HepG2 (cell line): ENCODE results near the gene MRI1. TPM values are rescaled to one million over a fixed set of nuclear protein-coding genes. Genes with fewer than 3 reads are reported as not detected.

Experiments used
- CSRNP1 ChIP-seq: sonication (generic); formaldehyde crosslinking; IDR thresholded peaks from 2 replicates; pipeline ENCODE4 v1.8.1; 2023; ENCODE audit warnings: mild to moderate bottlenecking, missing genetic modification reagents
- FOXK2 ChIP-seq: fragments of 450-650 bp; IDR thresholded peaks from 2 replicates; pipeline ENCODE4 v1.6.1; 2016
- FOXP4 ChIP-seq: sonication (generic); formaldehyde crosslinking; IDR thresholded peaks from 2 replicates; pipeline ENCODE4 v1.4.0; 2020; ENCODE audit warnings: missing genetic modification reagents
- HMGXB4 ChIP-seq, 2 experiments: sonication (generic) in 1 of 2; formaldehyde crosslinking in 1 of 2; IDR thresholded peaks; 2 replicates each; pipeline versions ENCODE4 v1.4.0 to v1.6.1; 2018 to 2020; ENCODE audit warnings: missing genetic modification reagents in 2 of 2, borderline replicate concordance in 1 of 2, low read depth in 1 of 2, mild to moderate bottlenecking in 1 of 2, missing biosample characterization in 1 of 2
- HOMEZ ChIP-seq: IDR thresholded peaks from 2 replicates; pipeline ENCODE4 v1.6.1; 2016; ENCODE audit warnings: low read depth
- RBAK ChIP-seq: sonication (generic); formaldehyde crosslinking; IDR thresholded peaks from 2 replicates; pipeline ENCODE4 v1.5.1; 2020; ENCODE audit warnings: mild to moderate bottlenecking, missing genetic modification reagents
- SKI ChIP-seq: fragments of 450-650 bp; IDR thresholded peaks from one replicate; pipeline ENCODE4 v1.6.1; 2018; ENCODE audit warnings: mild to moderate bottlenecking; ENCODE audit not compliant: partially characterized antibody
- SRY ChIP-seq: sonication (generic); formaldehyde crosslinking; IDR thresholded peaks from 2 replicates; pipeline ENCODE4 v1.8.0; 2022; ENCODE audit warnings: mild to moderate bottlenecking, missing genetic modification reagents
- XRCC5 ChIP-seq: fragments of 200-400 bp; formaldehyde crosslinking; optimal IDR thresholded peaks from 2 replicates; pipeline ENCODE3; 2017; ENCODE audit warnings: mild to moderate bottlenecking, low read length
- ZNF326 ChIP-seq: sonication (generic); formaldehyde crosslinking; IDR thresholded peaks from 2 replicates; pipeline ENCODE4 v1.4.0; 2020; ENCODE audit warnings: missing genetic modification reagents, borderline replicate concordance
- ZNF674 ChIP-seq: sonication (generic); formaldehyde crosslinking; IDR thresholded peaks from 2 replicates; pipeline ENCODE4 v1.5.0; 2020; ENCODE audit warnings: low read depth, mild to moderate bottlenecking, missing genetic modification reagents
- ZNF724P ChIP-seq: sonication (generic); formaldehyde crosslinking; IDR thresholded peaks from 2 replicates; pipeline ENCODE4 v1.8.0; 2022; ENCODE audit warnings: missing genetic modification reagents, borderline replicate concordance
- polyA plus RNA-seq, 8 experiments: library from polyadenylated mRNA; depleted of rRNA in 3 of 8; stranded (reverse) in 7 of 8; unstranded in 1 of 8; fragments of >200 nt; fragmentation: Illumina TruSeq in 4 of 8; extraction: Trizol in 4 of 8; gene quantifications; 2 replicates each; pipeline versions ENCODE4 v1.2.1 to v1.2.3, GENCODE V29; 2011 to 2016; ENCODE audit warnings: low read depth in 4 of 8, missing spikeins in 1 of 8, mixed read lengths in 1 of 8; ENCODE audit not compliant: insufficient read depth in 1 of 8
- total RNA-seq, 5 experiments: library from RNA; depleted of rRNA; stranded (reverse); fragments of >200 nt; fragmentation: Illumina TruSeq; extraction: Trizol; gene quantifications; 2 replicates each; pipeline ENCODE4 v1.2.3, GENCODE V29; 2016; ENCODE audit warnings: low read depth in 1 of 5
- TF ChIP-seq, protein P1 (sequence below): sonication (generic); formaldehyde crosslinking; IDR thresholded peaks from 2 replicates; pipeline ENCODE4 v1.4.0; 2020; ENCODE audit warnings: missing genetic modification reagents
- TF ChIP-seq, protein P2 (sequence below): sonication (generic); formaldehyde crosslinking; IDR thresholded peaks from 2 replicates; pipeline ENCODE4 v1.4.0; 2020; ENCODE audit warnings: missing genetic modification reagents, borderline replicate concordance
- TF ChIP-seq, protein P3 (sequence below): sonication (generic); formaldehyde crosslinking; IDR thresholded peaks from 2 replicates; pipeline ENCODE4 v1.4.0; 2020; ENCODE audit warnings: mild to moderate bottlenecking, missing genetic modification reagents

MRI1 gene
- total and polyA plus RNA-seq, 2 of the 13 experiments (the other 11 are each of a cell fraction or from before 2014, with no cell fraction given) = 20.1 to 20.6 TPM

DNA sequence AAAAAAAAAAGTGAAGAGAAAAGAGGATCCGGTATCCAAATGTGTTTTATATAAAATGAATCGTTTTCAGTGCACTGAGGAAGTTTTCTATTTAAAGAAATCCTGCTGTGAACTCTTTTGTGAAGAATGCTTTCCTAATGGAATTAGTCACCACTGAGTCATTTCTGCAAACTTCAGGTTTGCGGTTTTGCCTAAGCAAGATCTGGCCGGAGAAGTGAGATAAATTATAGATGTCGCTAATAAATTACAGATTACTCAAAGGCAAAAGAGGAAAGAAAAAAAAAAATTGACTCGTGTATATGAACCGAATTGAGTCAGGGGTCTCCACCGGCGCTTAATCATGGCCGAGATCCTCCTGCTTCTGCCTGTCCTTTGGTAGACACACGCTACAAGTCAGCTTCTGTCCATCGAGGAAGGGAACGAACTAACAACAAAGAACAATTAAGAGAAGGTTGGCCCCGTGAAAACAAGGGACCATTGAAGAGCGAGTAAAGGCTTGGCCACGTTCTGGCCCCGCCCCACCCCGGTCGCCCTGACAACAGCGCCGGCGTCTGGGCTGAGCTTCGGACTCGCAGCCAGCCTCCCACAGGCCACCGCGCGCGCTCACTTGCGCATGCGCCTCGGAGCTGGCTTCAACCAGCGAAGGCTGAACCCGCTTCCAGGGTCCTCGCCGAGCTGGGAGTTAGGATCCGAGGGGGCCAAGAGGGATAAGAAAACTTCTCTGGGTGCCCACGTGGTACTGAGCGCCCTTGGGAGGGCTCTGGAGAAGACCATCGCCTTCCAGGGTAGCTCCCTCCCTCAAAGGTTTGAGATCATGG, 33.0 kb upstream of the MRI1 start (continued):
- no peak for TF ChIP-seq CSRNP1 (CRISPR knock-in tag)
- TF ChIP-seq ZNF724P (CRISPR knock-in tag) = no peak
- no peak for TF ChIP-seq RBAK (CRISPR knock-in tag)
- TF ChIP-seq FOXP4 = peak; percentile 48; the same call in 1 of the 2 replicates
- TF ChIP-seq, protein P1, sequence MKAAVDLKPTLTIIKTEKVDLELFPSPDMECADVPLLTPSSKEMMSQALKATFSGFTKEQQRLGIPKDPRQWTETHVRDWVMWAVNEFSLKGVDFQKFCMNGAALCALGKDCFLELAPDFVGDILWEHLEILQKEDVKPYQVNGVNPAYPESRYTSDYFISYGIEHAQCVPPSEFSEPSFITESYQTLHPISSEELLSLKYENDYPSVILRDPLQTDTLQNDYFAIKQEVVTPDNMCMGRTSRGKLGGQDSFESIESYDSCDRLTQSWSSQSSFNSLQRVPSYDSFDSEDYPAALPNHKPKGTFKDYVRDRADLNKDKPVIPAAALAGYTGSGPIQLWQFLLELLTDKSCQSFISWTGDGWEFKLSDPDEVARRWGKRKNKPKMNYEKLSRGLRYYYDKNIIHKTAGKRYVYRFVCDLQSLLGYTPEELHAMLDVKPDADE (CRISPR knock-in tag) = no peak
- TF ChIP-seq SKI = no peak
- TF ChIP-seq, protein P2, sequence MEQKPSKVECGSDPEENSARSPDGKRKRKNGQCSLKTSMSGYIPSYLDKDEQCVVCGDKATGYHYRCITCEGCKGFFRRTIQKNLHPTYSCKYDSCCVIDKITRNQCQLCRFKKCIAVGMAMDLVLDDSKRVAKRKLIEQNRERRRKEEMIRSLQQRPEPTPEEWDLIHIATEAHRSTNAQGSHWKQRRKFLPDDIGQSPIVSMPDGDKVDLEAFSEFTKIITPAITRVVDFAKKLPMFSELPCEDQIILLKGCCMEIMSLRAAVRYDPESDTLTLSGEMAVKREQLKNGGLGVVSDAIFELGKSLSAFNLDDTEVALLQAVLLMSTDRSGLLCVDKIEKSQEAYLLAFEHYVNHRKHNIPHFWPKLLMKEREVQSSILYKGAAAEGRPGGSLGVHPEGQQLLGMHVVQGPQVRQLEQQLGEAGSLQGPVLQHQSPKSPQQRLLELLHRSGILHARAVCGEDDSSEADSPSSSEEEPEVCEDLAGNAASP (CRISPR knock-in tag) = peak; percentile 36; the same call in 1 of the 2 replicates
- peak; percentile 31; the same call in 1 of the 2 replicates for TF ChIP-seq HOMEZ (CRISPR knock-in tag)
- no peak for TF ChIP-seq ZNF674 (CRISPR knock-in tag)
- TF ChIP-seq HMGXB4 (CRISPR knock-in tag; IDR thresholded peaks at IDR 0.05; ENCODE audit: borderline replicate concordance in 1 of 2, low read depth in 1 of 2) = peak in 1 of 2 experiments; percentile 39; a peak in 1 of 4 replicates
- no peak for TF ChIP-seq ZNF326 (CRISPR knock-in tag)
- TF ChIP-seq SRY = no peak
- TF ChIP-seq FOXK2 = peak; percentile 88
- TF ChIP-seq XRCC5 = peak; percentile 62
- TF ChIP-seq, protein P3, sequence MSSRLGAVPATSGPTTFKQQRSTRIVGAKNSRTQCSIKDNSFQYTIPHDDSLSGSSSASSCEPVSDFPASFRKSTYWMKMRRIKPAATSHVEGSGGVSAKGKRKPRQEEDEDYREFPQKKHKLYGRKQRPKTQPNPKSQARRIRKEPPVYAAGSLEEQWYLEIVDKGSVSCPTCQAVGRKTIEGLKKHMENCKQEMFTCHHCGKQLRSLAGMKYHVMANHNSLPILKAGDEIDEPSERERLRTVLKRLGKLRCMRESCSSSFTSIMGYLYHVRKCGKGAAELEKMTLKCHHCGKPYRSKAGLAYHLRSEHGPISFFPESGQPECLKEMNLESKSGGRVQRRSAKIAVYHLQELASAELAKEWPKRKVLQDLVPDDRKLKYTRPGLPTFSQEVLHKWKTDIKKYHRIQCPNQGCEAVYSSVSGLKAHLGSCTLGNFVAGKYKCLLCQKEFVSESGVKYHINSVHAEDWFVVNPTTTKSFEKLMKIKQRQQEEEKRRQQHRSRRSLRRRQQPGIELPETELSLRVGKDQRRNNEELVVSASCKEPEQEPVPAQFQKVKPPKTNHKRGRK (CRISPR knock-in tag) = no peak
